ENCODE measurements around the gene ZNF438.
"Not testable (repeated sequence)": the region's sequence is repeated elsewhere in the genome, so short reads cannot be mapped to it uniquely, and the experiment has no call there.

The ZNF438 gene

GRCh38 chr10:30935078-30935477, 96.6 kb downstream of the ZNF438 start:
- DNase-seq (ENCODE audit: low read depth): no peak

GRCh38 chr10:30931094-30931493, 100.6 kb downstream of the ZNF438 start:
- DNase-seq (ENCODE audit: low read depth): no peak

- no peak for DNase-seq (ENCODE audit: low read depth)
These were observed 101.7 kb downstream of the ZNF438 start for GRCh38 chr10:30929901-30930520.

GRCh38 chr10:30929311-30929729, 102.3 kb downstream of the ZNF438 start:
- DNase-seq (ENCODE audit: low read depth): not testable (repeated sequence)

- no peak for DNase-seq (ENCODE audit: low read depth)
These were observed 102.9 kb downstream of the ZNF438 start for GRCh38 chr10:30928742-30929141.

GRCh38 chr10:30918651-30919050, 113.0 kb downstream of the ZNF438 start:
- DNase-seq (ENCODE audit: low read depth): no peak

- no peak for DNase-seq (ENCODE audit: low read depth)
These were observed 113.9 kb downstream of the ZNF438 start for GRCh38 chr10:30917789-30918188.

GRCh38 chr10:30917067-30917466, 114.6 kb downstream of the ZNF438 start:
- no peak for DNase-seq (ENCODE audit: low read depth)

GRCh38 chr10:30915146-30915545, 116.5 kb downstream of the ZNF438 start:
- no peak for DNase-seq (ENCODE audit: low read depth)

GRCh38 chr10:30911303-30911863, 120.3 kb downstream of the ZNF438 start:
- DNase-seq (ENCODE audit: low read depth): no peak

GRCh38 chr10:30903397-30904138, 128.1 kb downstream of the ZNF438 start:
- no peak for DNase-seq (ENCODE audit: low read depth)

GRCh38 chr10:30902621-30903396, 128.9 kb downstream of the ZNF438 start:
- no peak for DNase-seq (ENCODE audit: low read depth)

- DNase-seq (ENCODE audit: low read depth): not testable (repeated sequence)
These were observed 130.2 kb downstream of the ZNF438 start for GRCh38 chr10:30901487-30901886.

GRCh38 chr10:30898964-30899363, 132.7 kb downstream of the ZNF438 start:
- DNase-seq (ENCODE audit: low read depth): no peak

- no peak for DNase-seq (ENCODE audit: low read depth)
These were observed 134.1 kb downstream of the ZNF438 start for GRCh38 chr10:30897547-30897946.

GRCh38 chr10:30897048-30897447, 134.6 kb downstream of the ZNF438 start:
- no peak for DNase-seq (ENCODE audit: low read depth)

GRCh38 chr10:30894221-30894620, 137.4 kb downstream of the ZNF438 start:
- no peak for DNase-seq (ENCODE audit: low read depth)

- no peak for DNase-seq (ENCODE audit: low read depth)
These were observed 138.5 kb downstream of the ZNF438 start for GRCh38 chr10:30893208-30893607.

- DNase-seq (ENCODE audit: low read depth): no peak
These were observed 143.8 kb downstream of the ZNF438 start for GRCh38 chr10:30887839-30888238.

- no peak for DNase-seq (ENCODE audit: low read depth)
These were observed 146.2 kb downstream of the ZNF438 start for GRCh38 chr10:30885423-30885822.

GRCh38 chr10:30883751-30884150, 147.9 kb downstream of the ZNF438 start:
- no peak for DNase-seq (ENCODE audit: low read depth)

GRCh38 chr10:30883116-30883515, 148.5 kb downstream of the ZNF438 start:
- DNase-seq (ENCODE audit: low read depth): no peak

GRCh38 chr10:30882281-30882680, 149.4 kb downstream of the ZNF438 start:
- DNase-seq (ENCODE audit: low read depth): no peak

Measured in stimulated activated CD8-positive, alpha-beta memory T cell treated with anti-CD3 and anti-CD28 coated beads, Interleukin-12 subunit alpha, Interleukin-12 subunit beta, amount 100 ng/mL, for 4 hours (primary cell).